HepG2 (cell line): ENCODE results near the gene SLC1A4. TPM values are rescaled to one million over a fixed set of nuclear protein-coding genes. Genes with fewer than 3 reads are reported as not detected.

Source experiments
- FOXC1 ChIP-seq: sonication (generic); formaldehyde crosslinking; IDR thresholded peaks from 2 replicates; pipeline ENCODE4 v1.8.0; 2022; ENCODE audit warnings: mild to moderate bottlenecking, missing genetic modification reagents, borderline replicate concordance
- HDAC1 ChIP-seq: sonication (generic); formaldehyde crosslinking; IDR thresholded peaks from 2 replicates; pipeline ENCODE4 v1.5.1; 2020; ENCODE audit warnings: mild to moderate bottlenecking, missing genetic modification reagents
- JARID2 ChIP-seq: sonication (generic); formaldehyde crosslinking; IDR thresholded peaks from 2 replicates; pipeline ENCODE4 v1.8.1; 2023; ENCODE audit warnings: missing genetic modification reagents, inconsistent platforms; ENCODE audit not compliant: insufficient replicate concordance
- KDM3A ChIP-seq: IDR thresholded peaks from 2 replicates; pipeline ENCODE4 v1.6.1; 2018; ENCODE audit warnings: low read depth, missing compliant biosample characterization
- KLF11 ChIP-seq: IDR thresholded peaks from 2 replicates; pipeline ENCODE4 v1.6.1; 2016; ENCODE audit warnings: missing compliant biosample characterization
- PAWR ChIP-seq: sonication (generic); formaldehyde crosslinking; IDR thresholded peaks from 2 replicates; pipeline ENCODE4 v1.4.0; 2020; ENCODE audit warnings: missing genetic modification reagents, mild to moderate bottlenecking, borderline replicate concordance
- PAXIP1 ChIP-seq: sonication (generic); formaldehyde crosslinking; conservative IDR thresholded peaks from 2 replicates; pipeline ENCODE4 v1.4.0; 2020; ENCODE audit warnings: mild to moderate bottlenecking, missing genetic modification reagents, moderate library complexity
- RAD21 ChIP-seq: fragments of 450-650 bp; formaldehyde crosslinking; IDR thresholded peaks from 2 replicates; pipeline ENCODE4 v1.5.0; 2020; ENCODE audit warnings: mild to moderate bottlenecking
- U2AF1 ChIP-seq: fragments of 200-400 bp; formaldehyde crosslinking; optimal IDR thresholded peaks from 2 replicates; pipeline ENCODE3; 2017; ENCODE audit warnings: mild to moderate bottlenecking, low read depth, low read length
- ZFAT ChIP-seq: sonication (generic); formaldehyde crosslinking; conservative IDR thresholded peaks from 2 replicates; pipeline ENCODE4 v1.8.1; 2023; ENCODE audit warnings: missing genetic modification reagents, inconsistent platforms
- ZFP82 ChIP-seq: sonication (generic); formaldehyde crosslinking; IDR thresholded peaks from 2 replicates; pipeline ENCODE4 v1.5.1; 2020; ENCODE audit warnings: mild to moderate bottlenecking, missing genetic modification reagents, borderline replicate concordance
- ZNF207 ChIP-seq: fragments of 450-650 bp; IDR thresholded peaks from 2 replicates; pipeline ENCODE4 v1.6.1; 2016; ENCODE audit warnings: antibody characterized with exemption, borderline replicate concordance
- polyA plus RNA-seq, 8 experiments: library from polyadenylated mRNA; depleted of rRNA in 3 of 8; stranded (reverse) in 7 of 8; unstranded in 1 of 8; fragments of >200 nt; fragmentation: Illumina TruSeq in 4 of 8; extraction: Trizol in 4 of 8; gene quantifications; 2 replicates each; pipeline versions ENCODE4 v1.2.1 to v1.2.3, GENCODE V29; 2011 to 2016; ENCODE audit warnings: low read depth in 4 of 8, missing spikeins in 1 of 8, mixed read lengths in 1 of 8; ENCODE audit not compliant: insufficient read depth in 1 of 8
- total RNA-seq, 5 experiments: library from RNA; depleted of rRNA; stranded (reverse); fragments of >200 nt; fragmentation: Illumina TruSeq; extraction: Trizol; gene quantifications; 2 replicates each; pipeline ENCODE4 v1.2.3, GENCODE V29; 2016; ENCODE audit warnings: low read depth in 1 of 5
- TF ChIP-seq, protein P1 (sequence below): sonication (generic); formaldehyde crosslinking; IDR thresholded peaks from 2 replicates; pipeline ENCODE4 v1.5.0; 2020; ENCODE audit warnings: mild to moderate bottlenecking, missing genetic modification reagents, borderline replicate concordance
- TF ChIP-seq, protein P2 (sequence below): IDR thresholded peaks from 2 replicates; pipeline ENCODE4 v1.6.1; 2018; ENCODE audit warnings: missing genetic modification reagents, mild to moderate bottlenecking, missing compliant biosample characterization
- TF ChIP-seq, protein P3 (sequence below): sonication (generic); formaldehyde crosslinking; IDR thresholded peaks from 2 replicates; pipeline ENCODE4 v1.8.1; 2023; ENCODE audit warnings: mild to moderate bottlenecking, moderate library complexity, missing genetic modification reagents
- TF ChIP-seq, protein P4 (sequence below): sonication (generic); formaldehyde crosslinking; conservative IDR thresholded peaks from 2 replicates; pipeline ENCODE4 v1.4.0; 2020; ENCODE audit warnings: missing genetic modification reagents

Gene SLC1A4
- total and polyA plus RNA-seq, 2 of the 13 experiments (the other 11 are each of a cell fraction or from before 2014, with no cell fraction given), result 21.0 to 39.6 TPM

- TF ChIP-seq, protein P1, sequence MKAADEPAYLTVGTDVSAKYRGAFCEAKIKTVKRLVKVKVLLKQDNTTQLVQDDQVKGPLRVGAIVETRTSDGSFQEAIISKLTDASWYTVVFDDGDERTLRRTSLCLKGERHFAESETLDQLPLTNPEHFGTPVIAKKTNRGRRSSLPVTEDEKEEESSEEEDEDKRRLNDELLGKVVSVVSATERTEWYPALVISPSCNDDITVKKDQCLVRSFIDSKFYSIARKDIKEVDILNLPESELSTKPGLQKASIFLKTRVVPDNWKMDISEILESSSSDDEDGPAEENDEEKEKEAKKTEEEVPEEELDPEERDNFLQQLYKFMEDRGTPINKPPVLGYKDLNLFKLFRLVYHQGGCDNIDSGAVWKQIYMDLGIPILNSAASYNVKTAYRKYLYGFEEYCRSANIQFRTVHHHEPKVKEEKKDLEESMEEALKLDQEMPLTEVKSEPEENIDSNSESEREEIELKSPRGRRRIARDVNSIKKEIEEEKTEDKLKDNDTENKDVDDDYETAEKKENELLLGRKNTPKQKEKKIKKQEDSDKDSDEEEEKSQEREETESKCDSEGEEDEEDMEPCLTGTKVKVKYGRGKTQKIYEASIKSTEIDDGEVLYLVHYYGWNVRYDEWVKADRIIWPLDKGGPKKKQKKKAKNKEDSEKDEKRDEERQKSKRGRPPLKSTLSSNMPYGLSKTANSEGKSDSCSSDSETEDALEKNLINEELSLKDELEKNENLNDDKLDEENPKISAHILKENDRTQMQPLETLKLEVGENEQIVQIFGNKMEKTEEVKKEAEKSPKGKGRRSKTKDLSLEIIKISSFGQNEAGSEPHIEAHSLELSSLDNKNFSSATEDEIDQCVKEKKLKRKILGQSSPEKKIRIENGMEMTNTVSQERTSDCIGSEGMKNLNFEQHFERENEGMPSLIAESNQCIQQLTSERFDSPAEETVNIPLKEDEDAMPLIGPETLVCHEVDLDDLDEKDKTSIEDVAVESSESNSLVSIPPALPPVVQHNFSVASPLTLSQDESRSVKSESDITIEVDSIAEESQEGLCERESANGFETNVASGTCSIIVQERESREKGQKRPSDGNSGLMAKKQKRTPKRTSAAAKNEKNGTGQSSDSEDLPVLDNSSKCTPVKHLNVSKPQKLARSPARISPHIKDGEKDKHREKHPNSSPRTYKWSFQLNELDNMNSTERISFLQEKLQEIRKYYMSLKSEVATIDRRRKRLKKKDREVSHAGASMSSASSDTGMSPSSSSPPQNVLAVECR (CRISPR knock-in tag), result peak; percentile 40; the same call in 1 of the 2 replicates
- TF ChIP-seq U2AF1, result no peak
- TF ChIP-seq, protein P2, sequence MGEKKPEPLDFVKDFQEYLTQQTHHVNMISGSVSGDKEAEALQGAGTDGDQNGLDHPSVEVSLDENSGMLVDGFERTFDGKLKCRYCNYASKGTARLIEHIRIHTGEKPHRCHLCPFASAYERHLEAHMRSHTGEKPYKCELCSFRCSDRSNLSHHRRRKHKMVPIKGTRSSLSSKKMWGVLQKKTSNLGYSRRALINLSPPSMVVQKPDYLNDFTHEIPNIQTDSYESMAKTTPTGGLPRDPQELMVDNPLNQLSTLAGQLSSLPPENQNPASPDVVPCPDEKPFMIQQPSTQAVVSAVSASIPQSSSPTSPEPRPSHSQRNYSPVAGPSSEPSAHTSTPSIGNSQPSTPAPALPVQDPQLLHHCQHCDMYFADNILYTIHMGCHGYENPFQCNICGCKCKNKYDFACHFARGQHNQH (CRISPR knock-in tag), result peak; percentile 78
- TF ChIP-seq, protein P3, sequence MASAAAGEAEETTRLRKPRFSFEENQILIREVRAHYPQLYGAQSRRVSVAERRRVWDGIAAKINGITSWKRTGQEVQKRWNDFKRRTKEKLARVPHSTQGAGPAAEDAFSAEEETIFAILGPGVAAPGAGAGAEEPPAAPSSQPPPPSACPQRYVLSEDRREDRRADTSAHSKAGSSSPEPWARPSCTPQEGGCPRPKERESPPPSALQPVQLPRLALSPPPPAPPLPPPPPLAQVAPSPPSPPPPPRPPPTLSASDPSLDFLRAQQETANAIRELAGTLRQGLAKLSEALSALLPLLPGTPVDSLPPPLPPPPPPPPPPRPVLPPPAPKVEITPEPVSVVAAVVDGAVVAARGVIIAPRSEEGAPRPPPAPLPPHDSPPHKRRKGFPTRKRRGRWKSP (CRISPR knock-in tag), result 0 out of 2 replicates have a peak, but pooled peaks have one; percentile 31
- no peak for TF ChIP-seq PAWR (CRISPR knock-in tag)
- TF ChIP-seq, protein P4, sequence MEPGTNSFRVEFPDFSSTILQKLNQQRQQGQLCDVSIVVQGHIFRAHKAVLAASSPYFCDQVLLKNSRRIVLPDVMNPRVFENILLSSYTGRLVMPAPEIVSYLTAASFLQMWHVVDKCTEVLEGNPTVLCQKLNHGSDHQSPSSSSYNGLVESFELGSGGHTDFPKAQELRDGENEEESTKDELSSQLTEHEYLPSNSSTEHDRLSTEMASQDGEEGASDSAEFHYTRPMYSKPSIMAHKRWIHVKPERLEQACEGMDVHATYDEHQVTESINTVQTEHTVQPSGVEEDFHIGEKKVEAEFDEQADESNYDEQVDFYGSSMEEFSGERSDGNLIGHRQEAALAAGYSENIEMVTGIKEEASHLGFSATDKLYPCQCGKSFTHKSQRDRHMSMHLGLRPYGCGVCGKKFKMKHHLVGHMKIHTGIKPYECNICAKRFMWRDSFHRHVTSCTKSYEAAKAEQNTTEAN (CRISPR knock-in tag), result 0 out of 2 replicates have a peak, but pooled peaks have one; percentile 47
- TF ChIP-seq JARID2, result no peak
- TF ChIP-seq ZFP82, result no peak
- no peak for TF ChIP-seq ZNF207
- TF ChIP-seq KLF11 (CRISPR knock-in tag), result 0 out of 2 replicates have a peak, but pooled peaks have one; percentile 36
- no peak for TF ChIP-seq RAD21 (CRISPR knock-in tag)
- peak; percentile 68 for TF ChIP-seq PAXIP1 (CRISPR knock-in tag)
- peak; percentile 63 for TF ChIP-seq HDAC1 (CRISPR knock-in tag)
- no peak for TF ChIP-seq FOXC1 (CRISPR knock-in tag)
- no peak for TF ChIP-seq ZFAT
- TF ChIP-seq KDM3A (CRISPR knock-in tag), result peak; percentile 76; the same call in 1 of the 2 replicates
Measured at GRCh38 chr2:64943387-64944150, 45.6 kb upstream of the SLC1A4 start (continued).
